Measurements from ENCODE around the gene NOVA2.

The NOVA2 gene

DNA sequence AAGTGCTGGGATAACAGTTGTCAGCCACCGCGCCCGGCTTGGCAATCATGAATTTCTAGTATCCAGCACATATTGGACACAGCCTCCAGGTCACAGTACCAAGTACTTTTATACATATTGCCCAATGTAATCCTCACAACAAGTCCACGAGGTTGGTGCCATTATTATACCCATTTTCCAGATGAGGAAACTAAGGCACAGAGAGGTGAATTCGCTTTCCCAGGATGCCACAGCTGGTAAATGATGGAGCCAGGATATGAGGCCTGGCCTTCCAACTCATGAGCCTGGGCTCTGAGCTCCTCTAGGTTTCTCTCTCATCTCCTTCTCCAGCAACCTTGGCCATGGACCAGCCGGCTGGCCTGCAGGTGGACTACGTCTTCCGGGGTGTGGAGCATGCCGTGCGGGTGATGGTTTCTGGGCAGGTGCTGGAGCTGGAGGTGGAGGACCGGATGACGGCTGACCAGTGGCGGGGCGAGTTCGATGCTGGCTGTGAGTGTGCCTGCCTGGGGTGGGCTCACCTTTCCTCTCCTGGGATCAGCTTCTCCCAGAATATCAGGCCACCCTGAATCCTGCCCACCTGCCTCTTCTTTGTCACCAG, 29.1 kb upstream of the NOVA2 start:
- Histone ChIP-seq H3K36me3 (ENCODE audit: insufficient read depth, low read length) (peaks cover 24% of the 10 kb centered on the region), H3K9ac (ENCODE audit: low read depth, low read length) (no peak overlapping the region), H2AFZ (ENCODE audit: low read depth, low read length) (no peak overlapping the region), H4K20me1 (ENCODE audit: insufficient read depth, low read length) (peaks cover 10% of the 10 kb centered on the region), H3K27me3 (ENCODE audit: insufficient read depth, low read length, poor library complexity) (no peaks in the 10 kb centered on the region), H3K9me3 (ENCODE audit: insufficient read depth, low read length, severe bottlenecking) (no peaks in the 10 kb centered on the region), H3K79me2 (ENCODE audit: insufficient read depth, low read length) (peaks cover 12% of the 10 kb centered on the region), H3K4me2 (ENCODE audit: insufficient read depth, low read length) (no peak overlapping the region), H3K27ac (ENCODE audit: low read length) (no peak overlapping the region), H3K4me1 (ENCODE audit: insufficient read depth, low read length) (no peaks in the 10 kb centered on the region; the same call in 1 of the 2 replicates), H3K4me3 (ENCODE audit: low read depth in 1 of 2, low read length in 2 of 2) (no peak overlapping the region)
- no peak for DNase-seq
- no peak for ATAC-seq (ENCODE audit: insufficient read depth, low read depth)
- TF ChIP-seq EZH2 (IDR thresholded peaks at IDR 0.05; ENCODE audit: borderline replicate concordance, low read depth, low read length, severe bottlenecking), result no peak
- TF ChIP-seq, protein P1, sequence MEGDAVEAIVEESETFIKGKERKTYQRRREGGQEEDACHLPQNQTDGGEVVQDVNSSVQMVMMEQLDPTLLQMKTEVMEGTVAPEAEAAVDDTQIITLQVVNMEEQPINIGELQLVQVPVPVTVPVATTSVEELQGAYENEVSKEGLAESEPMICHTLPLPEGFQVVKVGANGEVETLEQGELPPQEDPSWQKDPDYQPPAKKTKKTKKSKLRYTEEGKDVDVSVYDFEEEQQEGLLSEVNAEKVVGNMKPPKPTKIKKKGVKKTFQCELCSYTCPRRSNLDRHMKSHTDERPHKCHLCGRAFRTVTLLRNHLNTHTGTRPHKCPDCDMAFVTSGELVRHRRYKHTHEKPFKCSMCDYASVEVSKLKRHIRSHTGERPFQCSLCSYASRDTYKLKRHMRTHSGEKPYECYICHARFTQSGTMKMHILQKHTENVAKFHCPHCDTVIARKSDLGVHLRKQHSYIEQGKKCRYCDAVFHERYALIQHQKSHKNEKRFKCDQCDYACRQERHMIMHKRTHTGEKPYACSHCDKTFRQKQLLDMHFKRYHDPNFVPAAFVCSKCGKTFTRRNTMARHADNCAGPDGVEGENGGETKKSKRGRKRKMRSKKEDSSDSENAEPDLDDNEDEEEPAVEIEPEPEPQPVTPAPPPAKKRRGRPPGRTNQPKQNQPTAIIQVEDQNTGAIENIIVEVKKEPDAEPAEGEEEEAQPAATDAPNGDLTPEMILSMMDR (IDR thresholded peaks at IDR 0.05; ENCODE audit: borderline replicate concordance, extremely low read depth, low read length, poor library complexity, severe bottlenecking), result no peak

DNA sequence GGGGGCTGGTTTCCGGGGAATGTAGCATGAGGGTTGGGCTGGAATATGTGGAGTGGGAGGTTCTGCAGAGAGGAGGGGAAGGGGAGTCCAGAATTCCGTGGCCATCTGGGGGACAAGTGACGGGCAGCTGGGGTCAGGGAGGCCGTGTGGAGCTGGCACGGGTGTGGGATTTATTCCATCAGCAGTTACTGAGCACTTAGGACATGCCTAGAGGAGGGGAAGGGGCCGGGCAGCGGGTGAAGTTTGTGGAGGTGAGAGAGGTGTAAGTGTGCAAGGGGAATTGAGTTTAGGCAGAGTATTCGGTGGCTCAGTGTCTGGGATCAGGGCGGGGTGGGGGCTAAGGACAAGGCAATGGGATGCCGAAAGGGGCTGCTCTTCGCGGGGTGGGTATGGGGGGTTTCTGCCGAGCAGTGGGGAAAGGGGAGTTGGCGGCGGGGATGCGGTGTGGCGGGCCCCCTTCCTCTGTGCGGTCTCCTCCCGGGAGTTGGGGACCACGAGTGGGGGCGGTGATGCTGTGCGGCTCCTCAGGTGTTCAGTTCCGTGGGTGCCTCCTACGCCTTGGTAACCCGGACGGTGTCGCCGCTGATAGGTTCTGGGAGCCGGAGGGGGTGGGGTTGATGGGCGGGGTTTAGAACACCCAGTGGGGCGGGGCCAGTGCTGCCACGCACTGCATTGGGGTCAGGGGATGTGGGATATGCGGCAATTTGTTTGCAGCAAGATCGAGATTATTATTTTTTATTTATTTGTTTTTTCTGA, 27.0 kb upstream of the NOVA2 start:
- Histone ChIP-seq H3K9me3 (ENCODE audit: insufficient read depth, low read length, severe bottlenecking) (no peaks in the 10 kb centered on the region), H3K4me2 (ENCODE audit: insufficient read depth, low read length) (no peak overlapping the region), H3K4me3 (ENCODE audit: low read depth in 1 of 2, low read length in 2 of 2) (no peak overlapping the region), H3K9ac (ENCODE audit: low read depth, low read length) (no peak overlapping the region), H3K79me2 (ENCODE audit: insufficient read depth, low read length) (peaks cover 27% of the 10 kb centered on the region), H2AFZ (ENCODE audit: low read depth, low read length) (no peak overlapping the region), H3K27ac (ENCODE audit: low read length) (no peak overlapping the region), H4K20me1 (ENCODE audit: insufficient read depth, low read length) (peaks cover 6% of the 10 kb centered on the region; the same call in 1 of the 2 replicates), H3K27me3 (ENCODE audit: insufficient read depth, low read length, poor library complexity) (no peaks in the 10 kb centered on the region), H3K36me3 (ENCODE audit: insufficient read depth, low read length) (peaks cover 20% of the 10 kb centered on the region), H3K4me1 (ENCODE audit: insufficient read depth, low read length) (peaks cover 14% of the 10 kb centered on the region)
- peak; percentile 14 for DNase-seq
- ATAC-seq (ENCODE audit: insufficient read depth, low read depth), result no peak; the same call in 2 of the 3 replicates
- no peak for TF ChIP-seq EZH2 (IDR thresholded peaks at IDR 0.05; ENCODE audit: borderline replicate concordance, low read depth, low read length, severe bottlenecking)
- TF ChIP-seq, protein P1 (IDR thresholded peaks at IDR 0.05; ENCODE audit: borderline replicate concordance, extremely low read depth, low read length, poor library complexity, severe bottlenecking), result no peak

DNA sequence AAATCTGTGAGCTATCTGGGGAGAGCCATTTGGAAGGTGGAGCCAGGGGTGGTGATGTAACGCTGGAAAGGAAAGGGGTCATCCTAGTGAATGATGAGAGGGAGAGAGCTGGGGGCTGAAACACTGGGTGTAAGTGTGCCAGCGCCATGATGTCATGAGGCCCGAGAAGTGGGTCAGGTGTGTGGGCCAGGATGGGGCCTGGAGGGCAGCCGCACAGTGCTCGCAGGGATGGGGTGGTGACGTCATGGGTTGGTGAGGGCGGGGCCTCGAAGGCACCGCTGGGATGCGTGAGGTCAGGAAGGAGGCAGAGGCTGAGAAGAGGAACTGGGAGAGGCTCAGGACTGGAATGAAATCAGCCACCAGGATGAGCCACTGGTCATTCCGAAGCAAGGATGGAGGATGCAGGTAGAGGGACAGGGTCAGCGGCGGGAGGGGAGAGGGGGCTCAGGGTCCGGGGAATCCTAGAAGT, 26.0 kb upstream of the NOVA2 start:
- Histone ChIP-seq H3K36me3 (ENCODE audit: insufficient read depth, low read length) (peaks cover 20% of the 10 kb centered on the region), H3K4me3 (ENCODE audit: low read depth in 1 of 2, low read length in 2 of 2) (no peak overlapping the region), H3K9me3 (ENCODE audit: insufficient read depth, low read length, severe bottlenecking) (no peaks in the 10 kb centered on the region), H3K27ac (ENCODE audit: low read length) (no peak overlapping the region), H4K20me1 (ENCODE audit: insufficient read depth, low read length) (peaks cover 6% of the 10 kb centered on the region; the same call in 1 of the 2 replicates), H2AFZ (ENCODE audit: low read depth, low read length) (no peak overlapping the region), H3K4me2 (ENCODE audit: insufficient read depth, low read length) (no peak overlapping the region), H3K27me3 (ENCODE audit: insufficient read depth, low read length, poor library complexity) (no peaks in the 10 kb centered on the region), H3K79me2 (ENCODE audit: insufficient read depth, low read length) (peaks cover 30% of the 10 kb centered on the region), H3K9ac (ENCODE audit: low read depth, low read length) (no peak overlapping the region), H3K4me1 (ENCODE audit: insufficient read depth, low read length) (peaks cover 16% of the 10 kb centered on the region)
- no peak for ATAC-seq (ENCODE audit: insufficient read depth, low read depth)
- TF ChIP-seq EZH2 (IDR thresholded peaks at IDR 0.05; ENCODE audit: borderline replicate concordance, low read depth, low read length, severe bottlenecking), result no peak
- TF ChIP-seq, protein P1 (IDR thresholded peaks at IDR 0.05; ENCODE audit: borderline replicate concordance, extremely low read depth, low read length, poor library complexity, severe bottlenecking), result no peak
- no peak for DNase-seq

Measured in DND-41 (cell line).